Occipital lobe (tissue), 2 donors: Measurements from ENCODE around the gene S100PBP. TPM values are rescaled to one million over a fixed set of nuclear protein-coding genes. Genes with fewer than 3 reads are reported as not detected.

ENCODE experiments used
- DNase-seq: peaks from one replicate; lab custom pipeline; 2025; lab: John Stamatoyannopoulos, UW
- total RNA-seq: library from RNA; depleted of rRNA; stranded (reverse); fragments of >200 nt; gene quantifications from one replicate; pipeline ENCODE4 v1.2.3, GENCODE V29; 2014

S100PBP gene
- total RNA-seq, 1 donor from 2014 or later, result 42.7 TPM

GRCh38 chr1:32886828-32887414 lies 69.5 kb downstream of the S100PBP start:
- no peak for DNase-seq

DNA sequence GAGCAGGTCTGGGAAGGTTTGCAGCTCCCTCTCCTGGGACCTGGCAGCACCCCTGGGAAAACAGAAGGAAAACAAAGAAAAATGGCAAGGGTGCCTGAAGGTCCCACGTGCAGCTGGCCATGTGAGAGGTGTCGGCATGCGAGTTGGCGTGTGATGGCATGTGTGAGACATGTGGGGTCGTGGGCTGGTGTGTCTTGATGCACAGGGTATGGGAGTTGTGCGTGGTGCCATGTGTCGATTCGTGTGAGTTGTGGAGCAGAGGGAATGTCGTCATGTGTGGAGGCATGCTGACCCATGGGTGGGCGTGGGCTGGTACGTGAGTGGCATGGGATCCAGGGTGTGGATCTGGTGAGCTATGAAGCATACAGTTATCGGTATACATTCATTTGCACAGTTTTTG lies 70.2 kb downstream of the S100PBP start:
- DNase-seq, result no peak

DNA sequence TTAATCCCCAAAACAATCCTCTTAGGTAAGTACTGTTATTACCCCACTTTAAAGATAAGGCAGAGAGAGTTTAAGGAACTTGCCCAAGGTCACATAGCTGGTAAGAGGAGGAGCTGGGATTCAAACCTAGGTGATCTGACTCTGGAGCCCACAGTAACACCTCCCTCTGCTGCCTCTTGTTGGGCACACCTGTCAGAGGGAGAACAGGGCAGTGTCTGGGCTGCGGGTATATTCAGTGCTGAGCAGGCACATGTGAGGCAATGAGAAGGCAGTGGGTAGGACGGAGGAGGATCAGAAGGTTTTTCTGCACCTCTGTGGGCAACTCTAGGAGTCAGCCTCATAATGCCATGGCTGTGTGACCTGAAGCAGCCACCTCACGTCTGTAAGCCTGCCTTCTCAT lies 70.7 kb downstream of the S100PBP start:
- no peak for DNase-seq

DNA sequence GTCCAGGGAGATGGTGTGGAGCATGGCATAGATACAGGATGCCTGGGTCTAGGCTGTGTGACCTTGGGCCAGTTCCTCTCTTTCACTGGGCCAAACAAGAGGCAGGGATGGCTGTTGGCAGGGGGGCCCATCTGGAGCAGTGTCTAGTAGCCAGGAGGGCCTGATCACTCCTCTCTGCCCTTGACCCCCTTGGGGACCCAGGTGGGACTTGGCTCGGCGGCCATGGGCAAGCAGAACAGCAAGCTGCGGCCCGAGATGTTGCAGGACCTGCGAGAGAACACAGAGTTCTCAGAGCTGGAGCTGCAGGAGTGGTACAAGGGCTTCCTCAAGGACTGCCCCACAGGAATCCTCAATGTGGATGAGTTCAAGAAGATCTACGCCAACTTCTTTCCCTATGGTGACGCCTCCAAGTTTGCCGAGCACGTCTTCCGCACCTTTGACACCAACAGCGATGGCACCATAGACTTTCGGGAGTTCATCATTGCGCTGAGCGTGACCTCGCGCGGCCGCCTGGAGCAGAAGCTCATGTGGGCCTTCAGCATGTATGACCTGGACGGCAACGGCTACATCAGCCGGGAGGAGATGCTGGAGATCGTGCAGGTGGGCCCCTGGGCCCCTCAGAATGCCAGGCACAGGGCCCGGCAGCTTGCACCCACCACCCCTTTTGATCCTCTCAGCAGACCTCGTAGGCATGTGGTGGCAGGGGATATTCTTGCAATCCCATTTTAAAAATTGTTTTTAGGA lies 71.4 kb downstream of the S100PBP start:
- no peak for DNase-seq

DNA sequence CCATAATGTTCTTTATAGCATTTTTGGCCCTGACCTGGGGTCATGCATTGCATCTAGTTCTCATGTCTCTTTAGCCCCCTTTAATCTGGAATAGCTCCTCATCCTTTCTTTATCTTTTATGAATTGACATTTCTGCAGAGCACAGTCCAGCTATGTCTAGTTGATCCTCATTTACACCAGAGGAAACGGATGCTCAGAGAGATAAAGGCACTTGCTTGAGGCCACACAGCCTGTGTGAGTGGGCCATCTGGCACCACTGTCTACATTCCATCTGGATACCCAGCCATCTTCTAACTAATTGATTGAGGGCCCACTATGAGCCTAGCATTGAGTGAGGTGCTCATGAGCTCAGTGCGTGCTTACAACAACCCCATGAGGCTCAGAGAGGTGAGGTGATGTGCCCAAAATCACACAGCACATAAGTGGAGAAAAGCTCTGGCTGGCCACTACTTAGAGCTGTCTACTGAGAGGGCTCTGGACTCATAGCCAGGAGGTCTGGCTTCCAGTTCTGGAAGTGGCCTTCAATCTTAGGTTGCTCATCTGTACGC lies 72.4 kb downstream of the S100PBP start:
- DNase-seq, result no peak

DNA sequence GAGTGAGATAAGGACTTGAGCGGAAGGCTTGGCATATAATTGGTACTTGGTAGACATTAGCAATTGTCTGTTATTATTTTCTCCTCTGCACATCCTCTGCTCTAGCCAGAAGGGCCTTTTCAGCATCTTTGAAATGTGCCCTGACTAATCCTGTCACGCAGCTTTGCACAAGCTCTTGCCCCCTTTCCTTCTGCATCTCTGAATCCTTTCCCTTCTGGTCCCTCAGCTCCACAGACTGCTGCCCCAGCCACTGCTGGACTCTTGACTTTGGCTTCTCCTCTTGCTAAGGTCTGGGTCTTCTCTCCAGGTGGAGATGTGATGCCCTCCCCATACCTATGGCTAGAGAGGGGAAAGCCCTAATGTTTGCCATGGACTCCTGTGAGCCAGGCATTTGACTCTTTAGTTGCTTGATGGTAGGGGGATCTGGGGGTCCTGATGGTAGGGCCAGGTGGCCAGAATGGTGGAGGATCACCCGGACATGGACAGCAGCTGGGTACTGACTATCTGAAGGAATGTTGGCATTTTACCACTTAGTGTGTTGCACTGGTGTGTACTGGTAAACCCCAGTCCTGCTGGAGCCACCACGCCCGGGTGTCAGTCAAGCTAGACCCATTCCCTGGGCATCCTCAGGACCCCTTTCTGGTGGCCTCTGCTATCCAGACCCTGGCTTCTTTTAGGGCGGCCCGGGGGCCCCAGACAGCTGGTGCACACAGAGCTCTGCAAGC lies 73.2 kb downstream of the S100PBP start:
- no peak for DNase-seq

- no peak for DNase-seq
Measured at GRCh38 chr1:32891241-32891570, 73.8 kb downstream of the S100PBP start.

- DNase-seq, result no peak
Measured at GRCh38 chr1:32891630-32892029, 74.2 kb downstream of the S100PBP start.

DNA sequence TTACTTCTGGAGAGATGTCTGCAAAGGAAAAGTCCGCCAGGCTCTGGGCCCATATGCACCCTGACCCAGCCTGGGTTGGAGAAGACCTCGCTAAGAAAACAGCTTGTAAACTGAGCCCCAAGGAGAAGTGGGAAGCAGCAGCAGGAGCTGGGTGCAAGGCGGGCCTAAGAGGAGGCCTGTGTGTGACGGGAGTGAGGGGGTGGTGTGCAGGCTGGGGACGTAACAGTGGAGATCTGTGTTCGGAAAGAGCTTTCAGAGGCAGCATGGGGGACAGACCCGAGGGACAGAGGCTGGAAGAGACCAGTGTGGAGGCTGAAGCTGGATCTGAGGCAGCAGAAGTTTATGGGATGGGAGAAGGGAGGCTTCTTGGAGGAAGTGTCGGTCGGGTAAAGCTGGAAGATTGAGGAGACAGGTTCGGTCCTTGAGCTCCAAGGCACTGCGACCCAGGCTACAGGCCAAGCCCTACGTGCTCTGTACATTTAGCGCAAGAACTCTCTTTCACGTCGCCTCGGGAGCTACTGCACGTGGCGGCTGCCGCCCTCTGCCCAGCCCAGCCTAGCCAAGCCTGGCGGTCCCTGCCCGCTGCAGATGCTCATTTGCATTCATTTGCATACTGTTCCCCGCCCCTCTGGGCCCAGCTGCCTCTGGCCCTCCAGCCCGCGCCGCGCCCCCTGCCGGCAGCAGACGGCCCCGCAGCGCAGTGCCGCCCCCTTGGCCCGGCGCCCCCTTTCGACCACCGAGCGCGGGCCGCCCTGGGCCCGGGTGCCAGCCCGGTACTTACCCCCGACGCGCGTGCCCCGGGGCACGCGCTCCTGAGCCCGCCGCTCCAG lies 75.1 kb downstream of the S100PBP start:
- DNase-seq, result peak; percentile 77

DNA sequence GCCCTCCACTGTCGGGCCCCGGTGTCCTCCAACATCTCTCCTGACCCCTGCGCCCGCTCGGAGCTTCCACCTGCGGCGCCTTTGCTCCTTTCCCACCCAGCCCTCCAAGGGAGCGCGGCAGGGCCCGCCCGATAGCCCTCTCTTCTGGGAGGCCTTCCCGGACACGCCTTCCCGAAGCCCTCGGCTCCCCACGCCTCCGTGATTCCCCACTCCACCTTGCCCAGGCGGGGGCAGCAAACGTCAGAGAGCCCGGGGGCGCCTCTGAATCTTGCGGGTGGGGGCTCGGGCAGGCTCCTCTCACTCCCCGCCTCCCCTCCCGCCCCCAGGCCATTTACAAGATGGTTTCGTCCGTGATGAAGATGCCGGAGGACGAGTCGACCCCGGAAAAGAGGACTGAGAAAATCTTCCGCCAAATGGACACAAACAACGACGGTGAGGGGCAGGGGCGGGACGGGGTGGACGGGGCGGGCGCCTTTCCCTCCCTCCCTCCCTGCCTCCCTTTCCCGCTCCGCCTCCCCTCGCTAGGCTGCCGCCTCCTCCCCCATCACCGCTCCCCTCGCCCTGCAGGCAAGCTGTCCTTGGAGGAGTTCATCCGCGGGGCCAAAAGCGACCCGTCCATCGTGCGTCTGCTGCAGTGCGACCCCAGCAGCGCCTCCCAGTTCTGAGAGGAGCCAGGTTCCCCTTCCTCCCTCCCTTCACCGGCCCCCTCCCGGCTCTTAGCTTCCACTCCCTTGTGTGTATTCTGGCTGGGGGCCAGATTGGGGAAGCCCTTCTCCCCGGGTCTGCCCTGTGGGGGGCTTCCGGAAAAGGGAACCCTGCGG lies 76.0 kb downstream of the S100PBP start:
- peak; percentile 36 for DNase-seq

DNA sequence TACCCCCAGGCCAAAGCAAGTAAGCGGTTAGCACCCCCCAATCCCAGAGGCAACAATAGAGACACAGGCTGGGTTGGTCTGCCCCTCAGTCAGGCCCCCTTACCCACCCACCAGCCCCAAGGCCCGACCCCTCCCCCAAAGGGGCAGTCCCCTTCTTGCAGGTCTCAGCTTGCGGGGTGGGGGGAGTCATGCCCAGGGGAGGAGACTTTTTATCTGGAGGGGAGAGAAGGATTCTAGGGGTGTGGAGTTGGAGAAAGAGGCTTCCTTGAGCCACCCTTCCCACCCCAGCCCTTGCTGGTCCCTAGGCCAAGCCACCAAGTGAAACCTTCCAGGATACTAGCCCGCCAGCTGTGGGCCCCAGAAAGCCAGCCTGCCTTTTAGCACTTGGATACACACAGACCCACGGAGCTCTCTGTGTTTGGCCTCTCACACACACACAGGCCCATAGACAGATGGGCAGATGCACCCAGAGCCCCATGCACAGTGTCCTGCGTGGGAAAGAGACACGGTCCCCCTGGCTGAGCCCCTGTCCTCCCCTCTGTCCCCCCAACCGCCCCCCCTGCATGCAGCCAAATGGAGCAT lies 76.7 kb downstream of the S100PBP start:
- DNase-seq, result no peak

DNA sequence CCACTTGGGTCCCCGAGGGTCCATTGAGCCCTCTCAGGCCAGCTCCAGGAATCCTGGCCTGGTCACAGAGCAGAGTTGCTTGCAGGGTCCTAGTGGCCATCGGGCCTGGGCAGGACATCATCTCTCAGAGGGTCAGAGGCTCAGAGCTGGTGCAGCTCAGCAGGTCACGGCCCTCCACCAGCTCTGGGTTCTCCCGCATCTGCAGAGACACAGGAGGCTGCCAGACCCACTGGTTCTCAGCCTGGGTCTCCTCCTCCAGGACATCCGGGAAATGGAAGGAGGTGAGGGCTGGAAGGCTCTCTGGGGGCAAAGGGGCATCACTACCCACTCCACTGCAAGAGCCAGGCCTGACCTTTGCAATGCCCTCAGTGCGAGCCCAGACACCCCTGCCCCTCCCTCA lies 77.2 kb downstream of the S100PBP start:
- no peak for DNase-seq

DNA sequence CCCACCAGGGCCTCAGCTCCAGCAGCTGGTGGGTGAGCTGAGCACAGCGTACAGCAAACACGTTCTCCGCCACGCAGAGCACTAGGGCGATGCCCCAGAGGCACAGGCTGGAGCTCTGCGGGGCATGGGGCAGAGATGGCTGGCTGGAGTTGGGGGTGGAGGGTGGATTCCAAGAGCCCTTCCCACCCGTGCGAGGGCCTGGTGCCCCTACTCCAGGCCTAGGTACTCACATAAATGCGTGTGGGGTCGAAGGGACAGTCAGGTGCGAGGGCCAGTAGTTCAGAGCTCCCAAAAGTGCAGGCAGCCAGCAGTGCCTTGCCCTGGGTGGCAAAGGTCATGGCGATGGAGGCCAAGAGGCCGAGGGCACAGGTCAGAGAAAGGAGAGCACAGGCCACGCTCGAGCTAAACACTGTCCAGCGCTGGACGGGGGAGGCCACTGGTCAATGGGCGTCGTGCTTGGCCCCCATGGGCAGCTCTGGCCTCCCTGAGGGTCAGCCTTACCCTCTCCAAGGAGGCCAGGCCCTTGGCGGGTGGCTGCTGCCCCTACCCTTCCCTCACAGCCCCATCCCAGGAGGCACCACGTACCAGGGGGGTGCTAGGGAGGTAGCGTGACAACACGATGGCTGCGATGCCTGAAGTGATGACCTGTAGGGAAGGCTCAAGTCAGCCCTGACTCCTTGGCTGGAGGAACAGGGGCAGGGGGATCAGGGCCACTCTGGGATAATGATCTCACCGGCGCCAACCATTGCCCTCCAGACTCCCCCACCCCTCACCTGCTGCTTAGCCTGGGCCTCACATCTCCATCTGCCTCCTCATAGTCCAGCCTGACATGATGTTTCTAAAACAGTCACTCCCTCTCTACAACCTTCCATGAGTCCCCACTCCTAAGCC lies 78.1 kb downstream of the S100PBP start:
- DNase-seq, result no peak

GRCh38 chr1:32896451-32896850 lies 79.0 kb downstream of the S100PBP start:
- no peak for DNase-seq

DNA sequence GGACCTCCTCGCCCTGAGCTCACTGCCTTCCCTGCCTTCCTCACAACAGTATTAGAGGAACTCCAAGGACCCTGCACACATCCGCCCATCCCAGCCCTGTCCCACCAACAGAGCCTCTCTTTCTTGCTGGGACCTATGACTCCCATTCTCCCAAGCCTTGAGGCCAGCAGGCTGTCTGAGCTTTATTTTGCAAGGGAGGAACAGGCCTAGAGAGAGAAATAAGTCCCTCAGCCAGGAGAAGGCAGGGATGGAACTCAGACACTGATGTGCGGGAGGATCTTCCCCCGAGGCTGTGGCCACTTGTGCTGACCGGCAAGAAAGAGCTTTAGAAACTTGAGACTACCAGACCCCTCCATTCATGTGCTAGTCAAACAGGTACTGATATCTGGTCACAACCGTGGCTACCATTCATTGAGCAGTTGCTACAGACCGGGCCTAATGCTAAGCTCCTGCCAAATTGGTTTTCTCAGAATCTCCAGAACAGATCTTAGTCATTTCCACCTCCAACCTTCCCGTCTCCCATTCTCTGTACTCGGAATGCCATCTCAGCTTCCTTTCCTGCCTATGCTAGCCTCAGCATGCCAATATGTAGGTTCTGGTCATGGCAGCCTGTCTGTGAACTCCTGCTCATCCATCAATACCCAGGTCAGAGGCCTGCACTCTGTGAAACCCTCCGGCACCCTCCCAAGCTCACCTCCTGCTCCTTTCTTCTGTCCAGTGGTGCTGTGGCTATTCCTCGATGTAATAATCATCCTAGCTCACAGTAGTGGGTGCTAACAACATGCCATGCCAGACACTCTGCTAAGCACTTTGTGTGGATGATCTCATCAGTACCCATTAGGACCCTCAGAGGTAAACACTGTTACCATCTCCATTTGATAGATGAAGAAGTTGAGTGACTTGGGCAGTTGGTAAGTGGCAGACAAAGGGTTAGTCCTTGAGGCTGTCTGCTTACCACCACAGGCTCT lies 79.9 kb downstream of the S100PBP start:
- no peak for DNase-seq

DNA sequence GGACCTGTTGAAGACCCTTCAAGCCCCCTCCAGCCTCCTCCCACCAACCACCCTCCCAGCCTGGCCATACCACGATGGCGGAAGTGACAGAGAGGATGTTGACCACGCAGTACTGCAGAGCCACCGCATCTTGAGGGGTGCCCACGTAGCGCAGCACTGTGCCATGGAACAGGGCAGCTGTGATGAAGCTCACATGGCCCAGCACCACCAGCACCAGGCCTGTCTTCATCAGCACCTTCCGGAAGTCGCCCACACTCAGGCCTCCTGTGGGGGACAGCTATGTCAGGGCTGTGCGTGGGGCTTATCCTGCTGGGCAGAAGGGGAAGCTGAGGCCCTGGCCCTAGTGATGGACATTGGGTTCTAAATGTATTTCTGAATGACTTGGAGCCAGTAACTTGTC lies 80.6 kb downstream of the S100PBP start:
- DNase-seq, result no peak

GRCh38 chr1:32898958-32899357 lies 81.5 kb downstream of the S100PBP start:
- no peak for DNase-seq
